ENCODE measurements around the gene RAB3C.

RAB3C gene

GRCh38 chr5:58778888-58779287 lies 196.0 kb downstream of the RAB3C start:
- no peak for DNase-seq

GRCh38 chr5:58786035-58786434 lies 203.2 kb downstream of the RAB3C start:
- no peak for DNase-seq

- no peak for DNase-seq
These were observed 203.9 kb downstream of the RAB3C start for GRCh38 chr5:58786711-58787303.

GRCh38 chr5:58787987-58788386 lies 205.1 kb downstream of the RAB3C start:
- DNase-seq: no peak

- no peak for DNase-seq
These were observed 211.2 kb downstream of the RAB3C start for GRCh38 chr5:58793888-58794657.

GRCh38 chr5:58794875-58795274 lies 212.0 kb downstream of the RAB3C start:
- peak; percentile 2 for DNase-seq

GRCh38 chr5:58795327-58795726 lies 212.5 kb downstream of the RAB3C start:
- DNase-seq: no peak

GRCh38 chr5:58797021-58797420 lies 214.1 kb downstream of the RAB3C start:
- DNase-seq: no peak

GRCh38 chr5:58800356-58800755 lies 217.5 kb downstream of the RAB3C start:
- no peak for DNase-seq

GRCh38 chr5:58800861-58801540 lies 218.1 kb downstream of the RAB3C start:
- DNase-seq: no peak

GRCh38 chr5:58803056-58803455 lies 220.2 kb downstream of the RAB3C start:
- DNase-seq: no peak

- DNase-seq: no peak
These were observed 221.4 kb downstream of the RAB3C start for GRCh38 chr5:58804291-58804690.

GRCh38 chr5:58810086-58810485 lies 227.2 kb downstream of the RAB3C start:
- DNase-seq: no peak

- no peak for DNase-seq
These were observed 231.0 kb downstream of the RAB3C start for GRCh38 chr5:58813855-58814254.

GRCh38 chr5:58816181-58816731 lies 233.4 kb downstream of the RAB3C start:
- DNase-seq: no peak

- no peak for DNase-seq
These were observed 235.6 kb downstream of the RAB3C start for GRCh38 chr5:58818465-58818864.

GRCh38 chr5:58825441-58825840 lies 242.6 kb downstream of the RAB3C start:
- DNase-seq: no peak

- no peak for DNase-seq
These were observed 243.0 kb downstream of the RAB3C start for GRCh38 chr5:58825899-58826298.

- DNase-seq: no peak
These were observed 244.6 kb downstream of the RAB3C start for GRCh38 chr5:58827463-58827862.

GRCh38 chr5:58828258-58828657 lies 245.4 kb downstream of the RAB3C start:
- no peak for DNase-seq

- DNase-seq: no peak
These were observed 251.7 kb downstream of the RAB3C start for GRCh38 chr5:58834242-58835225.

- no peak for DNase-seq
These were observed 253.5 kb downstream of the RAB3C start for GRCh38 chr5:58836351-58836750.

GRCh38 chr5:58838729-58839128 lies 255.9 kb downstream of the RAB3C start:
- no peak for DNase-seq
